ENCODE measurements around the gene NSMCE1. TPM values are rescaled to one million over a fixed set of nuclear protein-coding genes. Genes with fewer than 3 reads are reported as not detected.

Gene NSMCE1
- total RNA-seq, 2 donors from 2014 or later: 37.6 to 58.2 TPM

- H3K4me1 ChIP-seq: no peaks in the 10 kb centered on the region
- H3K36me3 ChIP-seq: no peaks in the 10 kb centered on the region
- no peak overlapping the region for H3K27ac ChIP-seq
- TF ChIP-seq, protein P1, sequence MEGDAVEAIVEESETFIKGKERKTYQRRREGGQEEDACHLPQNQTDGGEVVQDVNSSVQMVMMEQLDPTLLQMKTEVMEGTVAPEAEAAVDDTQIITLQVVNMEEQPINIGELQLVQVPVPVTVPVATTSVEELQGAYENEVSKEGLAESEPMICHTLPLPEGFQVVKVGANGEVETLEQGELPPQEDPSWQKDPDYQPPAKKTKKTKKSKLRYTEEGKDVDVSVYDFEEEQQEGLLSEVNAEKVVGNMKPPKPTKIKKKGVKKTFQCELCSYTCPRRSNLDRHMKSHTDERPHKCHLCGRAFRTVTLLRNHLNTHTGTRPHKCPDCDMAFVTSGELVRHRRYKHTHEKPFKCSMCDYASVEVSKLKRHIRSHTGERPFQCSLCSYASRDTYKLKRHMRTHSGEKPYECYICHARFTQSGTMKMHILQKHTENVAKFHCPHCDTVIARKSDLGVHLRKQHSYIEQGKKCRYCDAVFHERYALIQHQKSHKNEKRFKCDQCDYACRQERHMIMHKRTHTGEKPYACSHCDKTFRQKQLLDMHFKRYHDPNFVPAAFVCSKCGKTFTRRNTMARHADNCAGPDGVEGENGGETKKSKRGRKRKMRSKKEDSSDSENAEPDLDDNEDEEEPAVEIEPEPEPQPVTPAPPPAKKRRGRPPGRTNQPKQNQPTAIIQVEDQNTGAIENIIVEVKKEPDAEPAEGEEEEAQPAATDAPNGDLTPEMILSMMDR (IDR thresholded peaks at IDR 0.05): no peak
- H3K9ac ChIP-seq (ENCODE audit: low read depth in 2 of 2, low read length in 2 of 2): no peak overlapping the region
- H3K27me3 ChIP-seq: no peaks in the 10 kb centered on the region
- intact Hi-C loops (cut with DNase I): no loop called here
- H3K4me3 ChIP-seq: no peak overlapping the region
- no peaks in the 10 kb centered on the region for H3K9me3 ChIP-seq
- no peak for DNase-seq
Measured at GRCh38 chr16:27191352-27191924, 77.1 kb downstream of the NSMCE1 start.

DNA sequence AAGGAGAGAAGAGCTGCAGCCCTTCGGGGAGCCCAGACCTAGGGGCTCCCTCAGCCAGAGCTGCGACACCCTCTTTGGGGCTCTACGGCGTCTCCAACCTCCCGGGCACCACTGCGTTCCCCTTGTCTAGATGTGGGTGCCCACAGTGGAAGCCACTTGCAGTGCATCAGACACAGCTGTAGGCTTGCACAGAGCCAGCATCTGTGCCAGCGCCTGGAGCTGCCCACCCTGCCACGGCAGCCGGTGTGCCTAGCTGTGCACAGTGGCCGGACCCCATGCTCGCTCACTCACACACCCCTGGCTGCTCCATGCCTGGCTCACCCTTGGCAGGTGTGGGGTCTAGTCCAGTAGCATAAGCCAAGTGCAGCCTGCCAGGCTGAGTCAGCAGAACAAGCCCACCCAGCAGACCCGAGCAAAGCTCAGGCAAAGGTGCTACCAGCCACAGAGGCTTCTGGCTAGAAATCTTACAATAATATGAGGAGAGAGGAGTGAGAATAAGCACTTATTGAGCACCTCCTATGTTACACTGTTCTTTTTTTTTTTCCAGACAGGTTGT is 78.2 kb downstream of the NSMCE1 start:
- no peaks in the 10 kb centered on the region for H3K9me3 ChIP-seq
- H3K4me1 ChIP-seq: no peaks in the 10 kb centered on the region
- no peak for DNase-seq
- H3K27ac ChIP-seq: no peak overlapping the region
- no peak overlapping the region for H3K9ac ChIP-seq (ENCODE audit: low read depth in 2 of 2, low read length in 2 of 2)
- TF ChIP-seq, protein P1 (IDR thresholded peaks at IDR 0.05): no peak
- no peaks in the 10 kb centered on the region for H3K27me3 ChIP-seq
- no peaks in the 10 kb centered on the region for H3K36me3 ChIP-seq
- intact Hi-C loops (cut with DNase I): no loop called here
- H3K4me3 ChIP-seq: no peak overlapping the region

DNA sequence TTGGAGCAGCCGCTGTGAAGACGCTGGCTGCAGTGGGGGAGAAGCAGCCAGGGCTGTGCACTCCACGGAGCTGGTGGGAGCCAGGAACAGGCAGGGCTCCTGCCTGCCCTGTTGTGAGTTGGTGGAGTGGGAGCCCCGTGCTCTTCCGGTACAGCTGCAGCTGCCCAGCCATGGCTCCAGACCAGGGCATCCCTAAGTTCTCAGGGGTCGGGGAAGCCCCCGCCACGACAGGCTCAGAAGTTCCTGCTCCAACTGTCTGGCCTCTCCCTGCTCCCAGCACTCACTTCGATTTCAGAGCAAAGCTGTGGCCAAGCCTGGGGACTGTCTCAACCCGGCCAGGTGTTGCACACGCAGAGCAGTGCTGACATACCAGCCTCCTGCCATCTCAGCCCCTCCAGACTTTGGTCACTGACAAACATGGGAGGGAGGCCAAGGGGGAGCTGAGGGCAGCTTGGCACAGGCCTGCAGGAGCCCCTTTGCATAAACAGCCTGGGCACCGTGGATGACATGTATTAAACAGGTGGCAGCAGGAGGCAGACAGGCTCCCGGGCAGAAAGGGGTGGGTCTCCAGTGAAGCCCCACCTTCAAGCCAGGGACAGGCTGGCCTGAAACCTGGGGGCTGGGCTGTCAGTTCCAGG is 79.1 kb downstream of the NSMCE1 start:
- Histone ChIP-seq H3K4me3 (no peak overlapping the region), H3K36me3 (no peaks in the 10 kb centered on the region), H3K27me3 (no peaks in the 10 kb centered on the region), H3K27ac (no peak overlapping the region), H3K9ac (ENCODE audit: low read depth in 2 of 2, low read length in 2 of 2) (no peak overlapping the region), H3K9me3 (no peaks in the 10 kb centered on the region), H3K4me1 (no peaks in the 10 kb centered on the region)
- DNase-seq: no peak
- TF ChIP-seq, protein P1 (IDR thresholded peaks at IDR 0.05): no peak
- intact Hi-C loops (cut with DNase I): no loop called here

DNA sequence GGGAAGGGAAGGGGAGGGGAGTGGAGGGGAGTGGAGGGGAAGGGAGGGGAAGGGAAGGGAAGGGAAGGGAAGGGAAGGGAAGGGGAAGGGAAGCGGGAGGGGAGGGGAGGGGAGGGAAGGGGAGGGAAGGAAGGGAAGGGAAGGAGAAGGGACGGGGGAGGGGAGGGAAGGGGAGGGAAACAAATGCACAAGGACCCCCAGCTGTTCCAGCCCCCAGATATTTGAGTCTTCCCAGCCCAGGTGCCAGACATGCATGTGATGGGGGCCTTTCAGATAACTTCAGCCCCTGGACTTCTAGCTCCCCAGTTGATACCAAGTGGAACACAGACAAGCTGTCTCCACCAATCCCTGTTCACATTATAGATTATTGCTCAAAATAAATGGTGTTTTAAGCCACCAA is 79.9 kb downstream of the NSMCE1 start:
- no peak overlapping the region for H3K9ac ChIP-seq (ENCODE audit: low read depth in 2 of 2, low read length in 2 of 2)
- no peaks in the 10 kb centered on the region for H3K9me3 ChIP-seq
- TF ChIP-seq, protein P1 (IDR thresholded peaks at IDR 0.05): no peak
- intact Hi-C loops (cut with DNase I): no loop called here
- no peaks in the 10 kb centered on the region for H3K4me1 ChIP-seq
- no peak for DNase-seq
- H3K36me3 ChIP-seq: no peaks in the 10 kb centered on the region
- H3K27me3 ChIP-seq: no peaks in the 10 kb centered on the region
- no peak overlapping the region for H3K4me3 ChIP-seq
- H3K27ac ChIP-seq: no peak overlapping the region

GRCh38 chr16:27185776-27186130 is 82.8 kb downstream of the NSMCE1 start:
- Histone ChIP-seq H3K27ac (no peak overlapping the region), H3K4me1 (no peaks in the 10 kb centered on the region), H3K27me3 (no peaks in the 10 kb centered on the region), H3K36me3 (no peaks in the 10 kb centered on the region), H3K9ac (ENCODE audit: low read depth in 2 of 2, low read length in 2 of 2) (no peak overlapping the region), H3K4me3 (no peak overlapping the region), H3K9me3 (no peaks in the 10 kb centered on the region)
- TF ChIP-seq, protein P1 (IDR thresholded peaks at IDR 0.05): no peak
- no peak for DNase-seq
- intact Hi-C loops (cut with DNase I): no loop called here
